GM19351 (cell line): ENCODE data around the gene CFAP161.

Source experiments
- ATAC-seq: cut with Tn5 transposase; IDR thresholded peaks from one replicate; pipeline ENCODE4 v1.9.1; 2021; ENCODE audit warnings: mild to moderate bottlenecking, moderate library complexity; ENCODE audit not compliant: unreplicated experiment

The CFAP161 gene, protein sequence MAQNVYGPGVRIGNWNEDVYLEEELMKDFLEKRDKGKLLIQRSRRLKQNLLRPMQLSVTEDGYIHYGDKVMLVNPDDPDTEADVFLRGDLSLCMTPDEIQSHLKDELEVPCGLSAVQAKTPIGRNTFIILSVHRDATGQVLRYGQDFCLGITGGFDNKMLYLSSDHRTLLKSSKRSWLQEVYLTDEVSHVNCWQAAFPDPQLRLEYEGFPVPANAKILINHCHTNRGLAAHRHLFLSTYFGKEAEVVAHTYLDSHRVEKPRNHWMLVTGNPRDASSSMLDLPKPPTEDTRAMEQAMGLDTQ

DNA sequence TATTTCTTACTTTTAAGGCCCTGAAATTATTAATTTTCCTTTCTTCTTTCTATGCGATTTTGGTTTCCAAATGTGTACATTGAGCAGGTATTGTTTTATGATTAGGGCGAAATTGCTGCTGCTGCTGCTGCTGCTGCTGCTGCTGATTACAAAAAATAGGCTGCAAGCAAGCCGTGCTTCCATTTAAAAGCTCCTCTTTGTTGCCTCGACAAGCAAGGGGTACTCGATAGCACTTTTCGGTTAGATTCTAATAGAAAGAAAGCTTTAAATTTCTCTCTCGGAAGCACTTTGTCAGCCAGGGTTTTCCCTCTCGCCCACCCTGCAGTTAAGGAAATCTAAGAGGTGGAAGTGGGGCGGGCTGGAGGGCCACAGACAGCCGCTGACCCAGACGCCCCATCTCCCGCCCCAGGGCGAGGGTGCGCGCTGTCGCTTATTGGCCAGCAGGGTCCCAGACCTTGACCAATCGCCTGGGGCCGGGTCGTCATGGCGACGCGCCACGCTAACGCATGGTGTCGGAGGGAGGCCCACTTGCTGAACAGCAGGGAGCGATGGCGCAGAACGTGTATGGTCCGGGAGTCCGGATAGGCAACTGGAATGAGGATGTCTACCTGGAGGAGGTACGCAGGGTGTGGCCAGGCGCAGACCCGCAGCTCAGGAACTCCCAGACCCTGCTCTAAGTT is at the start of gene CFAP161:
Gene CFAP161, plus strand, starts transcription at position 489 of the 680 bp plus-strand sequence. Its CDS starts 60 bp downstream, at position 549.
- ATAC-seq = no peak

DNA sequence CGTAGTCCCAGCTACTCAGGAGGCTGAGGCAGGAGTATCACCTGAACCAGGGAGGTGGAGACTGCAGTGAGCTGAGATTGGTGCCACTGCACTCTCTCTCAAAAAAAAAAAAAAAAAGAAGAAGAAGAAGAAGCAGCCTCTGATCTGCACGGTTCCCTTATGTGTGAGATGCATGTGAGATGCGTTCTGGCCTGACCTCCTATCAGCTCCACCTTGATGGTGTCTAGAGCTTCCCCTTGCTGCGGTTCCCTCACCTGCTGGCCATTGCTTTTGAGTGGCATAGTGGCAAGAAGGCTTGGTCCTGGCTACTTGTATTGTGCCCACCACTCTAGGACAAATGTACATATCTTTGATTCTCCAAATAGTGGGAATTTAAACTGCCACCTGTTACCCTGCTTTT is 49.4 kb upstream of the CFAP161 start:
- ATAC-seq = no peak

DNA sequence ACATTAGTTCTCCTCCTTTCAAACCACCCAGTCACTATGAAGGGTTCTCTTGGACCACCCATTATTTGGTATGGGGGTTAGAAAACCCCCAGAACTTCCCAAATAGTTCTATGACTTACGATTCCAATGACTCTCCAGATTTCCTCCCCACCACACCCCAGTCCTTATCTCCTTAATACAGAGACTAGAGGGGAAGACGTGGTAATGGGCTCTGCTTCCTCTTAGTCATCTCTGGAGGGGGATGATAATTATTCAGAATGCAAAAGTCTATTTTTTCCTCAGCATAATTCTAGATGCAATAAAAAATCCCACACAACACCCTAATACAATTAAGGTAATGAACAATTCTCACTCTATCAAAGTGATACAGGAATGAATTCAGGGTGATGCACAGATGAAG is 48.9 kb upstream of the CFAP161 start:
- ATAC-seq = no peak

DNA sequence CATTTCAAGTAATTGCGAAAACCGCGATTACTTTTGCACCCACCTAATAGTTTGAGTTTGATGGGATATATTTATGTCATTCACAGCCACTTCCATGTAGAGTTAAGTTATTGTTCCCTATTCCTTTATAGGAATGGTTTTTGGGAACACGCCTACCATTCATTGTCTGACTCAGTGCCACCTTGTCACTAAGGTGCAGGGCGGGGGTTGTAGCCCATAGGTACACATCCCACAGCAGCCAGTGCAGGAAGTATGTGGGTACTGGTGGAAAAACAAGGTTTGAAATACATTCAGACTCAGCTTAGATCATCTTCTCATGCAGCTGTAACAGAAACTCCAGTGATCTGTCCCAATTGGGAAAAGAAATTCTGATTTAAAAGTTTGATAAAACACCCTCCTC is 48.2 kb upstream of the CFAP161 start:
- no peak for ATAC-seq

DNA sequence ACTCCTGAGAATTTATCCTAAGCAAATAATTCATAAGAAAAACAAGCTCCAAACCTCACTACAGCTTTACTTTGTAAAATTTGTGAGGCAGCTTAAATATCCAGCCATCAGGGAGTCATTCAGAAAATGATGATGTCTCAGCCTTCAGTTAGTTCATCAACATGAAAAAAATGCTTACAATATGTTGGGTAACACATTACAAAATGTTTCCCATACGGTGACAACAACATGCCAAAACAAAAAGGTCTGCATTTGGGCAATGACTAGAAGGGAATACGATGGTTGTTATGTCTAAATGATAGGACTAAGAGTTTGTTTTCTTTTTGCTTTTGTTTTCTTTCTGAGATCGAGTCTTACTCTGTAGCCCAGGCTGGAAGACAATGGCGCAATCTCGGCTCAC is 47.0 kb upstream of the CFAP161 start:
- ATAC-seq = no peak

DNA sequence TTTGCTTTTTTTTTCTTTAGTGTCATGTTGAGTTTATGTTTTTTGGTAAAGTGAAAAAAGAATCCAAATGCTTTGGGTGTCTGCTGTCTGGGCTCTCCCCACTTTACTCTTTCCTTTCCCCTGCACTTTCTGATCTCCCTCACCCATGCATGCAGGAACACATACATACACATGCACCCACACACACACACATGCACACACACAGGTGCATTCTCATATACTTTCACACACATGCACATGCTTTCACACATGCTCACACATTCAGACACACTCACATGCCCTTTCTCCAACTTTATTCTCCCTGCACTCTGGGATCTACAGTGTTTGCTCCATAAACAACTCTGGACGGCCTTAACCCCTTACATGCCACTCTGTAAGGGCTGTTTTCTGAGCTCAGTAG is 46.4 kb upstream of the CFAP161 start:
- ATAC-seq = no peak

DNA sequence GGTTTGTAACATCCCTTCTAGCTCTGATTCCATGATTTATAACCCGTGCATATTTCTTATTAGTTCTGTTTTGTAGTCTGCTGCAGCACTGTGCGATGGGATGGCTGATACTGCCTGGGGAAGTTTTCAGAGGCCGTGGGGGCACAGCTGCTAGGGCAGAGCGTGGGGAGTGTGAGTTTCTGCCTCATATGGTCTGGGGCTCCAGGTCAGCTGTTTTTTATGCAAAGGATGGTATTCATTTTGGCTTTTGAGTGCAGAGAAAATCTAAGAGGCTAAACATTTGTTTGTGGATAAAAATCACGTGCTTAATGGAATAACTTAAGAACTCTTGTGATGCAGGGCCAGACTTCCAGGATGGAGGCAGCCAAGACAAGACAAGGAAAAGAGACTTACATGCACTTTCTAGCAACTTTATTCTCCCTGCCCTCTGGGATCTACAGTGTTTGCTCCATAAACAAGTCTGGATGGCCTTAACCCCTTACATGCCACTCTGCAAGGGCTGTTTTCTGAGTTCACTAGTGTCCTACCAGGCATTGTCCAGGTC is 45.5 kb upstream of the CFAP161 start:
- ATAC-seq = no peak

DNA sequence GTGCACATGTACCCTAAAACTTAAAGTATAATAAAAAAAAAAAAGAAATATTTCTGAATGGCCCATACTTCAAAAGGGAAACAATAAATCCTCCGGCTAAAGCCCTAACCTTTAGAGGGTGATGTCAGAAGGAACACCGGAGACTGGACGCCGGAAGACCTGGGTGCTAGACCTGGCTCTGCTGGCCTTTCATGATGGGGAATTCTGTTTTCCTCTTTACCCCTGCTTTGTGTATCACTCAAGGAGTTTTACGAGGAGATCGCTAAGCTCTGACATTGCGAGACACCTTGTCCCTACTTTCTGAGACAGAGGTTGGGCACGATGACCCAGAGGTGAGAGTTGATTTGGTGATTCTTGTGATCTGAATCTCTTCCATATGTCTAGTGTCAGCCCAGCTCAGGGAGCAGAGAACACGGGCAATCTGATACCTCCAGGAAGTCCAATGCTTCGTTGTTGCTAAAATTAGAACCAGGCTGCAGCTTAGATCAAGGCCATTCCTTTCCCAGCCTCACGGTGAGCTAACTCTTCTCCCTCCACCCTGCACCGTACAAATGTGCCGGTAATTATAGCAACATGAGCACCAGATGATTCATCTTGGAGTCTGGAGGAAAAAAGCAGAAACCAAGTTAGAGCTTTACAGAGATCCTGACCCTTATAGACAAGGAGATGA is 42.0 kb upstream of the CFAP161 start:
- no peak for ATAC-seq

DNA sequence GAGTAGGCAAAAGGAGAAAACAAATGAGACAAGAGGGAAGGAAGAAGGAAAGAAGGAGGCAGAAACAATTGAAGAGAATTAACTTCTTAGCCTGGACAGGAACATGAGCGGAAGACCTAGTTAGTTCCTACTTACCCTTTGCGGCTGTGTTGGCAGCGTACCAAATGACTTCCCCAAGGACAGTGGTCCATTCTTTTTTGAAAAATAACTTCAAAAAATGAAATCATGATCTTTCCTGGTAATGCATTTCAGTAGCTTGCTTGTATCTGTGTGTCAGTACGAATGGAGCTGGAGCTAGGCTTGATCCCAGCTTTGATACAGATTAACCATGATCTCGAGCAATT is 41.5 kb upstream of the CFAP161 start:
- ATAC-seq = no peak

DNA sequence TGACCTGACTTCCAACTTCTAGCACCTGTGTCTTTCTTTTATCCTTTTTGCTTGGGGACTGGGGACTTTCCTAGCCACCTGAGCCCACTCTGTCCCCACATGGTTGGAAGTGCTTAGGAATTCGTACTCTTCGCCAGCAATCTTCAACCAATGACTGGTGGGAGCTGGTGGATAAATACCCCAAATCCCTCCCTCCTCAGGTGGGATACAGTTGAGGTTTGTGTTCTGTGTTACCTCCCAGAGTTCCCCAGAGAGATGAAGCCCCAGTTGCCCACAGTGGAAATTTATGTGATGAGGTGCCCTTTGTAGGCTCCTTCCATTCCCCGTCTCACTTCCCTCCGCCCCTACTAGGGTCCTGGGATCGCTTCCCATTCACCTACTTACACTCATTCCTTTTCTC is 40.1 kb upstream of the CFAP161 start:
- no peak for ATAC-seq

DNA sequence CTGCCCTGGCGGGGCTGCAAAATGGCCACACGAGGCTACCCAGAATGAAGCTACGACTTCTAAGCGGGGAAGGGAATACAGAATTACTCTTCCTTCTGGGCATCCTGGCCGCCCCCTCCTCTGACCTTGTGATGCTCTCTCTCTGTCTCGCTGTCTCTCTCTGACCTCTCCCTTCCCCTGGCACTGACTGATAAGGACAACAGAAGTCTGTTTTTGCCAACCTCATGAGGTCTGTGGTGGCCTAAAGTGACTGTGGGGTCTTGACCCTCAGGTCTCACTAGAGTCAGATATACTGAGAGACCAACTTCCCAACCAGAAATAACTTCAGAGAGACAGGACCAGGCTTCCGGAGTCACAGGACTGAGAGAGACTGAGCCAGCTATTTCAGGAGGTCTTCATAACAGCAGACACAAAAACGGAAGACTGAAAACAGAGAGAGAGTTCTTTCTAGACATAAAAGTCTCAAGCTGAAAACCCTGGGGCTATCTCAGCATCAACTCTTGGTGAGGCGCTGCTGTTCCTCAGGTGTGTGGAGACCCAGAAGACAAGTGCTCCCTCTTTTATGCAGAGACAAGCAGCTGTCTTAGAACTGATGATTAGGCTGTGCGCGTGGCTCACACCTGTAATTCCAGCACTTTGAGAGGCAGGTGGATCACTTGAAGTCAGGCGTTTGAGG is 38.2 kb upstream of the CFAP161 start:
- ATAC-seq = no peak

DNA sequence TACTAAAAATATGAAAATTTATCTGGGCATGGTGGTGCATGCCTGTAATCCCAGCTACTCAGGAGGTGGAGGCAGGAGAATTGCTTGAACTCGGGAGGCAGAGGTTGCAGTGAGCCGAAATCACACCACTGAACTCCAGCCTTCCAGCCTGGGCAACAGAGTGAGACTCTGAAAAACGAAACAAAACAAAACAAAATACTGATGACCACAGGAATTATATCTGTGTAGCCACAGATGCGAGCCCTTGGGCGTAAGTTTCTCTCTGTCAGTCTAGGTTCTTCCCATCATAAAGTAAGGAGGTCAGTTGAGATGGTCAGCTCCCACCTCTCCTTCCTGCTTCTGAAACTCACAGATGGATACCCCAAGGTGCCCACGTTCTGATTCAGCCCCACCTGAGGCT is 37.7 kb upstream of the CFAP161 start:
- ATAC-seq = no peak

DNA sequence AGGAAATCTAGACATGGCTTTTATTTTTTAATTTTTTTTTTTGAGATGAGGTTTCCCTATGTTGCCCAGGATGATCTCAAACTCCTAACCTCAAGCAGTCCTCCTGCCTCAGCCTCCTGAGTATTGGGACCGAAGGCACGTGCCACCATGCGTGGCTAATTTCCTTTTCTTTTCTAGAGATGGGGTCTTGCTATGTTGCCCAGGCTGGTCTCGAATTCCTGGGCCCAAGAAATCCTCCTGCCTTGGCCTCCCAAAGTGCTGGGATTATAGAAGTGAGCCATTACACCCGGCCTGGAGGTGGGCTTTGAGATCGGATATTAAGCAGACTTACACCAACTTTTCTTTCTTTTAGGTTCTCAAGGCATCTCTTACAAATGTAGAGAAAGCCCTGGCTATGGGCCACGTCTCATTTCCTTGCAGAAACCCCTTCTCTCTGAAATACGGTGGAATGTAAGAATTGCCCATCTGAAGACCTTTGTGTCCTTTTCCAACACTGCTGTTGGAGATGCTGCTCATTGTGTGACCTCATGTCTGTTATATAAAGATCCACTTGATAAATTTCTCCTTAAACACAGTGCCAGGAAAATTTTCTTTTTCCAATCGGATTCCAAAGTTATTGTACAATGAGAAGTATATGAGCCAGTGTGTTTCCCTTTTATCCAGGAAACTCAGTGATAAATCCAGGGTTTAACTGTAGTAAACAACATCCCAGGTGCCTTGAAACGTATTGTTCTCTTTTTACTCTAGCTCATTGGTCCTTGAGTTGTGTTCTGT is 36.8 kb upstream of the CFAP161 start:
- no peak for ATAC-seq

DNA sequence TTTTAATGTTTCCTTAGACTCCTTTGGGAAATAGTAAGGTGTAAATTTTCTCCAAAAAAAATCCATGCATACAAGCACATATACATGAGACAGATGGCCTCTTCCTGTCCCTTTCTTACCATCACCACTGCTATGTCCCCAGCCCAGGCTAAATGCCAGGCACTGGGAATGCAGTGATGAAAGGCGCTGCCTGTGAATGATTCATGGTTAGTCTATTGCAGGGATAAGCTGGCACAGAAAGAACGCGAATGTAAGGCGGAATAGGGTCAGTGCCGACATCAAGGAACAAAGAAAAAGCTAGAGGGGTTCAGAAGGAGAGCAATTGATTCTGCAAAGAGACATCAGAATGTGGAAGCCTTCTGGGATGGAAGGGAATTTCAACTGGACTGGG is 36.2 kb upstream of the CFAP161 start:
- no peak for ATAC-seq

DNA sequence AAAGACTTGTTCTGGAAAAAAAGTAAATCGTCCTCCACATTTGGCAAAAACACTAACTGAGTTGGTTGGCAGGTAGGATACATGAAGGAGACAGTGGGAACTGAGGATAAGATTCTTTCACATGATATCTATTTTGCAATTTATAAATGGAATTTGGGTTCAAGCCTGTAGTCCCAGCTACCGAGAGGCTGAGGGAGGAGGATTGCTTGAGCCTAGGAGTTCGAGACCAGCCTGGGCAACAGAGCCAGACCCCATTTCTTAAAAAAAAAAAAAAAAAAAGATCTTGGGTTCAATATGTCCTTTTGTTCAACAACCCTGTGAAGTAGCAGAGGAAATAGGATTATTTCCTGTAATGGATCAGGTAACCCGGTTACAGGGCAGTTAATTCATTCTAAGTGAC is 35.7 kb upstream of the CFAP161 start:
- ATAC-seq = no peak

DNA sequence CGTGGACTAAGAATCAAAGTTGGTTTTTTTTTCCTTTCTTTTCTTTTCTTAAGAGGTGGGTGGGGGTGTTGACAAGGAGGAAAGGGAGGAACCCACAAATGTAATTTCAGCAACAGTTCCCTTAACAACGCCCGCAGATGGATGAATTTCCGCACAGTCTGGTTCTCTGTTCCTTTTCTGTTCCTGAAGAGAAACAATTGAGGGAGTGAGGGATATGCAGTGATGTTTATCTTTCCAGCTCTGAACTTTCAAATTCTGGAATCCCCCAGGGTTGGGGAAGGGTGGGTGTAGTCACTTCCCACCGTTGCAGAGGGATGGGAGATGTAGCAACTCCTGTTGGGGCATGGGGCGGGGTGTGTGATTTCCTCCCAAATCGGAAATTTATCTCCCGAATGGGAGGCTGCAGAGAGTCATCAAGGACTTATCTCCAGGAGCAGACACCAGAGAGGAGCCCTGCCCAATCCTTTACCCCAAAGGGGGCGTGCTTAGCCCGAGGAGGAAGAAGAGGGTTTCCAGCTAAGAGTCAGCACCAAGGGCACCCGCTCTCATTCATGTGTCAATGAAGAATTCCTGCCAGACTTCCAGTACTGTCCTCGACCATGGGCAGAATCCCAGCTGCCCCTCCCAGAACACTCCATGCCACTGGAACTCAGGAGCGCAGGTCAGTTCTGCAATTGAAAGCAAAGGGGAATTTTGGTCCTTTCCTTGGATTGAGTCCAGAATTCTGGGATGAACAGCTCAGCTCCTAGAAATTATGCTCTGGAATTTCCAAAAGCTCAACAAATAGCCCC is 35.0 kb upstream of the CFAP161 start:
- no peak for ATAC-seq

DNA sequence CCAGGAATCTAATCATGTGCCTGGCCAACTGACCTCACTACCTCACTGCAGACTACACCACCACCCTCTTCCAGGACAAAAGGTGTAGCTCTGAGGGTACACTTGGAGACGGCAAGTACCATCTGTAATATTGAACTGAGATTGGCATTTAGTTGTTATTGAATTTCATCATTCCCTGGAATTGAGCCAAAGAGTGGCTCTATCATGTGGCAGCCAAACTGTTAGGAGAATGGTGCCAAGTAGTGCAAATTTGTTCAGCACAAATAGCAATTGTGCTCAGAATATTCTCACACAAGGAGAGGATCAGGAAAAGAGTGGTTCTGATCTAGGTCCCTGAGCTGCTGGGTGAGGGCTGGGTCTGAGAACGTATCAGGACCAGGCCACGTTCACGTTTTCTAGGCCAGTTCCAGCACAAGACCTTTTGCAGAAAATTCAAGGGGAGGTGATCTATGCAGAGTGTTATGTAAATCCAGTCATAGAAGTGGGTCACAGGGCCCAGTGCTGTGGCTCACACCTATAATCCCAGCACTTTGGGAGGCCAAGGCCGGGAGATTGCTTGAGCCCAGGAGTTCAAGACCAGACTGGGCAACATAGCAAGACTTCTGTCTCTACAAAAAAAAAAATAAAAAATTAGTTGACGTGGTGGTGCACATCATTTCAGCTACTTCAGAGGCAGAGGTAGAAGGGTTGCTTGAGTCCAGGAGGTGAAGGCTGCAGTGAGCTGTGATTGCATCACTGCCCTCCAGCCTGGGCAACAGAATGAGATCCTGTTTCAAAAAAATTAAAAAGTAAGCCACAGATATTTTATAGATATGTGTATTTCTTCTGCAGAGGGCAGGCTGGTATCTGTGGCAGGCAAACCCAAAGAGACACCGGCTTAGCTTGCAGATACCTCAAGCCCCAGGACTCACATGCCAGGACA is 31.9 kb upstream of the CFAP161 start:
- ATAC-seq = no peak

DNA sequence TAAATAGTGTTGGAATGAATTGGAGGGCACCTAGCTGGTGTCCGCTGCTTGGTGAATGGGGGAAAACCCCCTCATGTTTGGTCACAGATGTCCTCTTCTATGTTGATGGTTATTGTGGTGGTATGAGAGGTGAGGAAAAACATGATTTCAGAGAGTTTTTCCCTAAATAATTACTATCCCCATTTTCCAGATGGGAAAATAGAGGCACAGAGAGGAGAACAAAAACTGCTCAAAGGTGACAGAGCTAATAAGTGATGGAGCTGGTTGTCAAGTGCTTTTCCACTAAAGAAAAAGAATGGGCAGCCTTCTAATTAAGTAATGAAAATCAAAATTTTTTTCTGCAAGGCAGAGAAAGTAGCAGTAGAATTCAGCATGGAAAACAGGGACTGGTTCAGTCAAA is 30.2 kb upstream of the CFAP161 start:
- ATAC-seq = no peak

DNA sequence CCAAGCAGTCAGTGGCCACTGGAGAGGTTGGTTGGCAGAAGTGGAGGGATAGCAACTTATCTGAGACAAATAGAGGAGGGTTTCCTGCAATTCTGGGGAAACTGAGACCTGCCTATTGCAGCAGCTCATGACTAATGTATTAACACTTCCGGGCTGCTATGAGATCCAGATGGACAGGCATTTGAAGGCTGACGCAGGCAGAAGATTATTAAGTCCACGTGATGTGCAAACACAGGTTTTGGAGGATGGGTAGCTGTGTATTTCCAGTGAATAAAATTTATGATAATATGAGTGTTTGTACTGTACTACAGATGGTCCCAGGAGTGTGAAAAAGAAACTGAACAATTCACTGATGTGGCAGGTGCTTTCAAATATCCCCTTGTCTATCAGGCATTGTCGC is 28.5 kb upstream of the CFAP161 start:
- ATAC-seq = no peak
